Osteocyte (in vitro differentiated cells): ENCODE results near the gene IFNK. TPM values are rescaled to one million over a fixed set of nuclear protein-coding genes. Genes with fewer than 3 reads are reported as not detected.

Experiments used
- total RNA-seq: library from RNA; stranded (reverse); gene quantifications from 2 replicates; pipeline ENCODE4 v1.2.1, GENCODE V29; 2021

Gene IFNK
- total RNA-seq, 1 donor from 2014 or later, result not detected

Other genes starting within 250 kb of the IFNK start
- gene EQTN, start 227.1 kb upstream of the IFNK start, total RNA-seq, result not detected in 2 replicates
- 7.5 and 7.6 TPM in 2 replicates for gene MOB3B, start 5.5 kb downstream of the IFNK start, total RNA-seq
- gene C9orf72, start 49.2 kb downstream of the IFNK start, total RNA-seq, result 6.6 and 10.2 TPM in 2 replicates